Adipocyte (in vitro differentiated cells): ENCODE measurements around the gene MAST2.

ENCODE experiments used
- DNase-seq: peaks from one replicate; pipeline ENCODE4 v3.0.0-alpha.2; 2015; ENCODE audit warnings: low read depth
- H3K27me3 ChIP-seq: replicated peaks from 2 replicates; pipeline ENCODE4 v1.7.0; 2013; ENCODE audit warnings: mild to moderate bottlenecking, low read length, moderate library complexity; ENCODE audit not compliant: control insufficient read depth, insufficient read depth
- H3K36me3 ChIP-seq: 2 replicates; pipeline ENCODE4 v1.7.0; 2013; ENCODE audit warnings: low read length, mild to moderate bottlenecking, moderate library complexity; ENCODE audit not compliant: control insufficient read depth, insufficient read depth, severe bottlenecking
- H3K4me1 ChIP-seq: 2 replicates; pipeline ENCODE4 v1.7.0; 2013; ENCODE audit warnings: mild to moderate bottlenecking, low read length, moderate library complexity; ENCODE audit not compliant: control insufficient read depth, insufficient read depth
- H3K4me3 ChIP-seq: 2 replicates; pipeline ENCODE4 v1.7.0; 2013; ENCODE audit warnings: mild to moderate bottlenecking, low read length, moderate library complexity
- H3K9ac ChIP-seq: 2 replicates; pipeline ENCODE4 v1.7.0; 2013; ENCODE audit warnings: mild to moderate bottlenecking, low read length, moderate library complexity
- H3K9me3 ChIP-seq: 2 replicates; pipeline ENCODE4 v1.7.0; 2013; ENCODE audit warnings: mild to moderate bottlenecking, low read length, moderate library complexity; ENCODE audit not compliant: control insufficient read depth

The MAST2 gene

GRCh38 chr1:45906883-45907282, 103.5 kb downstream of the MAST2 start:
- peaks cover 9% of the 10 kb centered on the region for H3K4me1 ChIP-seq
- DNase-seq = no peak
- H3K9ac ChIP-seq = no peak overlapping the region
- peaks cover 2% of the 10 kb centered on the region for H3K9me3 ChIP-seq
- H3K36me3 ChIP-seq = no peaks in the 10 kb centered on the region
- H3K27me3 ChIP-seq = no peaks in the 10 kb centered on the region
- no peak overlapping the region for H3K4me3 ChIP-seq

DNA sequence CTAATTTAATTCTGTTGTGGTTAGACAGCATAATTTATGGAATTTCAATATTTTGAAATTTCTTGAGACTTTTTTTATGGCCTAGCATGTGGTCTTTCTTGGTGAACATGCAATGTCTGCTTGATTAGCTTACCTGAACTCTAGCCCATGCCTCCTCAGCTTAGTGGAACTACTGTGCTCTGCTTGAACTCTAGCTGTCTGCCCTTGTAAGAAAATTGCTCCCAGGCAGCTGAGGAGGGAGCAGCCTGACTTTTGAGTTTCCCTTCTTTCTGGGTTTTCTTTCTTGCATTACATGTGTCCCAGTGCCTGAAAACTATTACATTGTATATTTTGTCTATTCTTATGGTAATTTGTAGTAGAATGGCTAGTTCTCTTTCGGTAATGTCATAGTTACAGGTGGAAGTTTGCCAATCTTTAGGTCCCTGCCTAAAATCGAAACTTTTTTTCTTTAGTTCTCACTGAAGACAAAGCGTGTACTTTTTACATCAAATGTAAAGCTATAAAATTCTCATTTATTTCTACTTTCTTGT, 105.3 kb downstream of the MAST2 start:
- DNase-seq = peak; percentile 48
- Histone ChIP-seq H3K9me3 (no peaks in the 10 kb centered on the region), H3K36me3 (no peaks in the 10 kb centered on the region), H3K9ac (no peak overlapping the region), H3K27me3 (no peaks in the 10 kb centered on the region), H3K4me3 (no peak overlapping the region), H3K4me1 (peaks cover 20% of the 10 kb centered on the region)

DNA sequence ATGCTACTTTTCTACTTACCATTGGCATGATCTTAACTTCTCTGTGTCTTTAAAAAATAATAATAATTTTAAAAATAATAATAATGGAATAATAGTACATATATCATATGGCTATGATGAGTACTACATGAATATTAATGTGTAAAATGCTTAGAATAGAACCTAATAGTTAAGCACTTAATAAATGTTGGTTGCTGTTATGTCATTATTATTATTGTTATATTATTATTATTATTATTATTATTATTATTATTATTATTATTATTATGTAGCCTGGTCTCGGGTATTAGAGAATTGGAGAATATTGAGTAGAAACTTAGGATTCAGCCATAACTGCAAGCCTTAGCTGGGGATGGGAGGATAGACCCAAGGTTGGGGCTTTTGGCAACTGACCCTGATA, 108.2 kb downstream of the MAST2 start:
- H3K36me3 ChIP-seq = no peaks in the 10 kb centered on the region
- no peak overlapping the region for H3K4me3 ChIP-seq
- no peak for DNase-seq
- no peaks in the 10 kb centered on the region for H3K9me3 ChIP-seq
- peaks cover 24% of the 10 kb centered on the region for H3K4me1 ChIP-seq
- no peak overlapping the region for H3K9ac ChIP-seq
- H3K27me3 ChIP-seq = no peaks in the 10 kb centered on the region

- DNase-seq = peak; percentile 79
- Histone ChIP-seq H3K4me1 (peaks cover 24% of the 10 kb centered on the region), H3K9me3 (no peaks in the 10 kb centered on the region), H3K9ac (peak overlapping the region; percentile 22), H3K27me3 (no peaks in the 10 kb centered on the region), H3K36me3 (no peaks in the 10 kb centered on the region), H3K4me3 (peak overlapping the region; percentile 60)
Observed at GRCh38 chr1:45913183-45913683, 109.8 kb downstream of the MAST2 start.

GRCh38 chr1:45913731-45914501, 110.5 kb downstream of the MAST2 start:
- Histone ChIP-seq H3K36me3 (no peaks in the 10 kb centered on the region), H3K4me3 (peak overlapping the region; percentile 60), H3K27me3 (no peaks in the 10 kb centered on the region), H3K9ac (no peak overlapping the region), H3K4me1 (peaks cover 24% of the 10 kb centered on the region), H3K9me3 (no peaks in the 10 kb centered on the region)
- DNase-seq = peak; percentile 22

DNA sequence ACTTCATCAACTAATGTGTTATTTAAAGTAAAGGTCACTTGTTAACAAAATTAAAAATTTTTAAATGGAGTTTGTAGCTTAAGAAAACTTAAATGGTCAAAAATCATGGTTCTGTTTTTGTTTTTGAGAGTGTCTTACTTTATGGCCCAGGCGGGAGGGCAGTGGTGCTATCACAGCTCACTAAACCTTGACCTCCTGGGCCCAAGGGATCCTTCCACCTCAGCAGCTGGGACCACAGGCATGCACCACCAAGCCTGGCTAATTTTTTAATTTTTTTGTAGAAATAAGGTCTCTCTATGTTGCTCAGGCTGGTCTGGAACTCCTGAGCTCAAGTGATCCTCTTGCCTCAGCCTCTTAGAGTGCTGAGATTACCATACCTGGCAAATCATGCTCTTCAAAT, 111.4 kb downstream of the MAST2 start:
- Histone ChIP-seq H3K9me3 (no peaks in the 10 kb centered on the region), H3K27me3 (no peaks in the 10 kb centered on the region), H3K9ac (no peak overlapping the region), H3K4me3 (no peak overlapping the region), H3K36me3 (no peaks in the 10 kb centered on the region), H3K4me1 (peaks cover 24% of the 10 kb centered on the region)
- no peak for DNase-seq

- Histone ChIP-seq H3K4me1 (no peaks in the 10 kb centered on the region), H3K36me3 (no peaks in the 10 kb centered on the region), H3K9me3 (no peaks in the 10 kb centered on the region), H3K27me3 (no peaks in the 10 kb centered on the region), H3K4me3 (no peak overlapping the region), H3K9ac (no peak overlapping the region)
- no peak for DNase-seq
Observed at GRCh38 chr1:45922374-45922773, 119.0 kb downstream of the MAST2 start.

DNA sequence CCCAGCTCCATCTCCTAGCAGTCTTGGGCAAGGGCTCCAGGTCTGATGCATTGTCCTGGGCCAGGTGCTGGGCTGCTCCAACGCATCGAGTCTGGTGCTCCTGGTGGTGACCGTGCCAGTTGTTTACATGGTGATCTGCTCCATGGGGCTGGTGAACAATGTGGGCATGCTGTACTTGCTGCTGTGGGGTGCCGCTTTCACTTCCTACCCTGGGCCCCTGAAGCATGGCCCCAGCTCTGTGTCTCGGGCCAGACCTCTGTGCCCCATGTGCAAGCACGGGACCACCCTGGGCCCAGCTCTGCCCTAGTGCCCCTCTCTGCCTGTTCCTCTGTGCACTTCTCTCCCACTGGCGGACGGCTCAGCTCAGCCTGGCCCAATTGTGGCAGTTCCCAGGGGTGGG, 119.4 kb downstream of the MAST2 start:
- Histone ChIP-seq H3K4me1 (no peaks in the 10 kb centered on the region), H3K9ac (no peak overlapping the region), H3K4me3 (no peak overlapping the region), H3K36me3 (no peaks in the 10 kb centered on the region), H3K27me3 (no peaks in the 10 kb centered on the region), H3K9me3 (no peaks in the 10 kb centered on the region)
- no peak for DNase-seq

- no peaks in the 10 kb centered on the region for H3K4me1 ChIP-seq
- no peaks in the 10 kb centered on the region for H3K9me3 ChIP-seq
- no peaks in the 10 kb centered on the region for H3K36me3 ChIP-seq
- H3K9ac ChIP-seq = no peak overlapping the region
- H3K27me3 ChIP-seq = no peaks in the 10 kb centered on the region
- H3K4me3 ChIP-seq = no peak overlapping the region
- no peak for DNase-seq
Observed at GRCh38 chr1:45923343-45923742, 119.9 kb downstream of the MAST2 start.

- H3K4me1 ChIP-seq = peaks cover 9% of the 10 kb centered on the region
Observed at GRCh38 chr1:45924736-45925135, 121.3 kb downstream of the MAST2 start.

DNA sequence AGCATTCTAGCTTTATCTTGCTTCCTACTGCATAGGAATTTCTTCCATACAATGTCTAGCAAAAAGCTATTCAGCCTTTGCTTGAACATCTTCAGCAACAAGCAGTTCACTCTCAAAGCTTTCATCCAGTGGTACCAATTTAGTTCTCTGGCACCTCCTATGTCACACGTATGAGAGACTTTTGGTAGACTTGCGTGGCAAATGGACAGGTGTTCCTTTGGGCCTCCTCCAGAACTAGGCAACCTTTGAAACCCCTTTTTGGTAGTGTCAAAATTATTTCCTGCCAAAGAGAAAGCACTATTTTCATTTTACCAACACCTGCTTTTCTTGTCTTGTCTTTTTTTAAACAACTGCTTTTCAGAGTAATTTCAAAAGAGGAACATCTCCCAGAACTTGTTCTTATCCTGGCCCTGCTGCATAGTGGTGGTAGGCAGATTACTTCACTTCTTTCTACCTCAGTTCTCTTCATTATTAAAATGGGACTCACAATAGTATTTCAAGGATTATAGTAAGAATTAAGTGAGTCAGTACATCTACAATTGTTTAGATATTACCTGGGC, 122.4 kb downstream of the MAST2 start:
- Histone ChIP-seq H3K4me3 (no peak overlapping the region), H3K9me3 (no peaks in the 10 kb centered on the region), H3K36me3 (no peaks in the 10 kb centered on the region), H3K27me3 (no peaks in the 10 kb centered on the region), H3K9ac (no peak overlapping the region), H3K4me1 (peaks cover 12% of the 10 kb centered on the region)
- DNase-seq = no peak

More at GRCh38 chr1:45924736-45925135, 121.3 kb downstream of the MAST2 start:
- H3K9me3 ChIP-seq = no peaks in the 10 kb centered on the region
- DNase-seq = peak; percentile 19
- no peak overlapping the region for H3K4me3 ChIP-seq
- no peak overlapping the region for H3K9ac ChIP-seq
- H3K36me3 ChIP-seq = no peaks in the 10 kb centered on the region
- H3K27me3 ChIP-seq = no peaks in the 10 kb centered on the region
